Measurements from ENCODE around the gene ZNF81.

ZNF81 gene

GRCh38 chrX:47850901-47851300 lies 14.2 kb downstream of the ZNF81 start:
- no peak for TF ChIP-seq ZFX (IDR thresholded peaks at IDR 0.05)
- TF ChIP-seq CTCF (conservative IDR thresholded peaks at IDR 0.05) = no peak
- no peak overlapping the region for H3K27ac ChIP-seq

GRCh38 chrX:47854474-47854873 lies 17.8 kb downstream of the ZNF81 start:
- TF ChIP-seq CTCF (conservative IDR thresholded peaks at IDR 0.05) (peak; percentile 58), ZFX (IDR thresholded peaks at IDR 0.05) (no peak)

GRCh38 chrX:47859686-47860085 lies 23.0 kb downstream of the ZNF81 start:
- no peak overlapping the region for H3K27ac ChIP-seq
- no peak for TF ChIP-seq ZFX (IDR thresholded peaks at IDR 0.05)
- TF ChIP-seq CTCF (conservative IDR thresholded peaks at IDR 0.05) = no peak

More at GRCh38 chrX:47854474-47854873, 17.8 kb downstream of the ZNF81 start:
- H3K27ac ChIP-seq = no peak overlapping the region

GRCh38 chrX:47862680-47863079 lies 26.0 kb downstream of the ZNF81 start:
- H3K27ac ChIP-seq = no peak overlapping the region
- no peak for TF ChIP-seq CTCF (conservative IDR thresholded peaks at IDR 0.05)
- no peak for TF ChIP-seq ZFX (IDR thresholded peaks at IDR 0.05)

GRCh38 chrX:47863187-47863586 lies 26.5 kb downstream of the ZNF81 start:
- TF ChIP-seq CTCF (conservative IDR thresholded peaks at IDR 0.05) (no peak), ZFX (IDR thresholded peaks at IDR 0.05) (no peak)
- no peak overlapping the region for H3K27ac ChIP-seq

- no peak overlapping the region for H3K27ac ChIP-seq
- TF ChIP-seq CTCF (conservative IDR thresholded peaks at IDR 0.05) = no peak
- no peak for TF ChIP-seq ZFX (IDR thresholded peaks at IDR 0.05)
Measured at GRCh38 chrX:47864300-47864699, 27.6 kb downstream of the ZNF81 start.

- TF ChIP-seq ZFX (IDR thresholded peaks at IDR 0.05) (no peak), CTCF (conservative IDR thresholded peaks at IDR 0.05) (no peak)
- no peak overlapping the region for H3K27ac ChIP-seq
Measured at GRCh38 chrX:47864785-47865184, 28.1 kb downstream of the ZNF81 start.

All from C4-2B (cell line).